ENCODE measurements around the gene C16orf74.

C16orf74 gene

GRCh38 chr16:85724936-85725335, 26.0 kb downstream of the C16orf74 start:
- no peak overlapping the region for H3K9ac ChIP-seq (ENCODE audit: low read length)
- no peak overlapping the region for H3K4me3 ChIP-seq (ENCODE audit: low read length)
- H3K36me3 ChIP-seq (ENCODE audit: control insufficient read depth, insufficient read depth, low read length, severe bottlenecking): no peaks in the 10 kb centered on the region
- H3K9me3 ChIP-seq (ENCODE audit: control insufficient read depth, low read length): peaks cover 2% of the 10 kb centered on the region
- H3K27me3 ChIP-seq (replicated peaks; ENCODE audit: control insufficient read depth, insufficient read depth, low read length): no peaks in the 10 kb centered on the region
- no peak for DNase-seq (ENCODE audit: low read depth)
- no peaks in the 10 kb centered on the region for H3K4me1 ChIP-seq (ENCODE audit: control insufficient read depth, insufficient read depth, low read length)

DNA sequence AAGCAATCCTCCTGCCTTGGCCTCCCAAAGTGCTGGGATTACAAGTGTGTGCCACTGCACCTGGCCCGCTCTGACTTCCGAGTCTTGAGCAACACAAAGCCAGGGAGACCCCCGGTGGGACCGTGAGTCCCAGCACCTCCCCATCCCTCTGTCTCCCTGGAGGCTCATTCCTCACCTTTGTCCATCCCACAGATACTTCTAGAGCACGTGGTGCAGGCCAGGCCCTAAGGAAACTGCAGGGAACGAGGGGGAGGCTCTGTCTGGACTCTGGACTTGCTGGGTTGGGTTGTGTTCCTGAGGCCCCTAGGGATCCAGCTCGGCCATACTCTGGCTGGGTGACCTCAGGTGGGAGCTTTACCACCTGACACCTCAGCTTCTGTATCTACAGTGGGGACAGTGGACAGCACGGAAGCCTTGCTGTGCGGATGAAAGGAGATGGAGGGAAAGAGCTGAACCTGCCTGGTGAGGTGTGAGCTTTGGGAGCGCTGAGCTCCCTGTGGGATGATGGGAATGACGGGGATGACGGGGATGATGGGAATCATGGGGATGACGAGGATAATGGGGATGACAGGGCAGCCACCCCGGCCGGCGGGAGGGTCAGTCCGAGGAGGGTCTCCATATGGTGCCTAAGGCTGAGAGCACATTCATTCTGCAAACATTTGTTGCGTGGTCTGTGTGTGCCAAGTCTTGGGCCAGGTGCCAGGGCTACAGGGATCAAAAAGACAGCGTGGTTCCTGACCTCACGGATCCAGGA, 26.6 kb downstream of the C16orf74 start:
- no peak for DNase-seq (ENCODE audit: low read depth)
- no peaks in the 10 kb centered on the region for H3K27me3 ChIP-seq (replicated peaks; ENCODE audit: control insufficient read depth, insufficient read depth, low read length)
- H3K4me3 ChIP-seq (ENCODE audit: low read length): no peak overlapping the region
- H3K36me3 ChIP-seq (ENCODE audit: control insufficient read depth, insufficient read depth, low read length, severe bottlenecking): no peaks in the 10 kb centered on the region
- H3K4me1 ChIP-seq (ENCODE audit: control insufficient read depth, insufficient read depth, low read length): no peaks in the 10 kb centered on the region
- no peak overlapping the region for H3K9ac ChIP-seq (ENCODE audit: low read length)
- peaks cover 2% of the 10 kb centered on the region for H3K9me3 ChIP-seq (ENCODE audit: control insufficient read depth, low read length)

DNA sequence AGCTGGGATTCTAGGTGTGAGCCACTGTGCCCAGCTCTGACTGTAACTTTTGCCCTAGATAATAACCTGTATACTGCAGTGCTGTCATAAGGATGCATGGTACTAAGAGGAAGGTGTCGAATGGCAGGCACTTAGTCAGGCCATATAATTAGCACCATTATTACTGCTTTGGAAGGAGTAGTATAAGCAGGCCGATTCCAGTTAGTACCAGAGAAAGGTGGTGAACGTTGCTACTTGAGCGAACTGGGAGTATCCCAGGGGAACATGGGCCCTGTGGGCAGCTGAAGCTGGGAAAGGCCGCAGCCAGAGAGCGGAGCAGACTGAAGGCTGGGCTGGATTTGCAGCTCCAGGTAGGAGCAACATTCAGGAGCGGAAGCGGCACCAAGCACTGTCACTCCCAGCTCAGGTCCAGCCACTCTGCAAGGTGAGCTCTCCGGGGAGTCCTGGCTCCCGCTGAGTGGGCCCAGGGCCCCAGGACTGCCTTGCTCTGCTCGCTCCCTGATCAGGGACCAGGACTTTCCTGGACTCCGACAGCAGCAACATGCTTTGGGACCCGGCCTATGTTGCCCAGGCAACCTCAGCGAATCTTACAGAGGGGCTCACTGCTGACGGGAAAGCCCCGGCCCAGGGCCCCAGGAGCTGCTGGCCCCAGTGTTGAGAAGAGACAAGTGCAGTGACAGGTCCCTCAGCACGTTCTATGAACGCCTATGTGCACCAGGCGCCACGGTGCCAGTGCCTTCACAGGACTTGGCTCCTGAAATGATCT, 28.6 kb downstream of the C16orf74 start:
- Histone ChIP-seq H3K4me1 (ENCODE audit: control insufficient read depth, insufficient read depth, low read length) (no peaks in the 10 kb centered on the region), H3K27me3 (replicated peaks; ENCODE audit: control insufficient read depth, insufficient read depth, low read length) (no peaks in the 10 kb centered on the region), H3K9ac (ENCODE audit: low read length) (no peak overlapping the region), H3K36me3 (ENCODE audit: control insufficient read depth, insufficient read depth, low read length, severe bottlenecking) (no peaks in the 10 kb centered on the region), H3K4me3 (ENCODE audit: low read length) (no peak overlapping the region), H3K9me3 (ENCODE audit: control insufficient read depth, low read length) (peaks cover 2% of the 10 kb centered on the region)
- no peak for DNase-seq (ENCODE audit: low read depth)

GRCh38 chr16:85720302-85720637, 30.6 kb downstream of the C16orf74 start:
- Histone ChIP-seq H3K4me1 (ENCODE audit: control insufficient read depth, insufficient read depth, low read length) (peaks cover 2% of the 10 kb centered on the region), H3K36me3 (ENCODE audit: control insufficient read depth, insufficient read depth, low read length, severe bottlenecking) (no peaks in the 10 kb centered on the region), H3K27me3 (replicated peaks; ENCODE audit: control insufficient read depth, insufficient read depth, low read length) (peaks cover 9% of the 10 kb centered on the region), H3K4me3 (ENCODE audit: low read length) (no peak overlapping the region), H3K9me3 (ENCODE audit: control insufficient read depth, low read length) (no peaks in the 10 kb centered on the region), H3K9ac (ENCODE audit: low read length) (no peak overlapping the region)
- DNase-seq (ENCODE audit: low read depth): no peak

GRCh38 chr16:85719605-85720301, 31.1 kb downstream of the C16orf74 start:
- DNase-seq (ENCODE audit: low read depth): no peak
- no peaks in the 10 kb centered on the region for H3K9me3 ChIP-seq (ENCODE audit: control insufficient read depth, low read length)
- no peak overlapping the region for H3K4me3 ChIP-seq (ENCODE audit: low read length)
- peaks cover 9% of the 10 kb centered on the region for H3K27me3 ChIP-seq (replicated peaks; ENCODE audit: control insufficient read depth, insufficient read depth, low read length)
- no peaks in the 10 kb centered on the region for H3K36me3 ChIP-seq (ENCODE audit: control insufficient read depth, insufficient read depth, low read length, severe bottlenecking)
- no peak overlapping the region for H3K9ac ChIP-seq (ENCODE audit: low read length)
- peaks cover 5% of the 10 kb centered on the region for H3K4me1 ChIP-seq (ENCODE audit: control insufficient read depth, insufficient read depth, low read length)

DNA sequence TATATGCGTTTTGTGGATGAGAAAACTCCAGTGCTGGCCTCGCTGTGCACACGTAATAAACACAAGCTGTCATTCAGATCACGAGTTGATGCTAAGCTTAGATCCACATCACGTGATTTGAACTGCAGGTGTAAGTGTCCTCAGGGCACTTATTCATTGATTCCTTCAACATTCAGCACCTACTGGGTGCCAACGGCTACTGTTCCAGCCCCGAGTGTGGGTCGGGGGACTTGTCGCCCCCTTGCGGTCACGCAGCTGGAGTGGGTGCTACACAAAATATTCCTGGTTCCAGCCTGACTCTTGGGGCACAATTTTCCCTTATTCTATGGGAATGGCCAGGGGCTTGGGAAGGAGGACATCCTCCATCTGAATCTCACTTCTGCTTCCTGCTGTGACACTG, 32.2 kb downstream of the C16orf74 start:
- H3K27me3 ChIP-seq (replicated peaks; ENCODE audit: control insufficient read depth, insufficient read depth, low read length): peaks cover 11% of the 10 kb centered on the region
- no peak overlapping the region for H3K4me3 ChIP-seq (ENCODE audit: low read length)
- no peak overlapping the region for H3K9ac ChIP-seq (ENCODE audit: low read length)
- H3K9me3 ChIP-seq (ENCODE audit: control insufficient read depth, low read length): no peaks in the 10 kb centered on the region
- H3K36me3 ChIP-seq (ENCODE audit: control insufficient read depth, insufficient read depth, low read length, severe bottlenecking): no peaks in the 10 kb centered on the region
- peak; percentile 44 for DNase-seq (ENCODE audit: low read depth)
- peaks cover 5% of the 10 kb centered on the region for H3K4me1 ChIP-seq (ENCODE audit: control insufficient read depth, insufficient read depth, low read length)

DNA sequence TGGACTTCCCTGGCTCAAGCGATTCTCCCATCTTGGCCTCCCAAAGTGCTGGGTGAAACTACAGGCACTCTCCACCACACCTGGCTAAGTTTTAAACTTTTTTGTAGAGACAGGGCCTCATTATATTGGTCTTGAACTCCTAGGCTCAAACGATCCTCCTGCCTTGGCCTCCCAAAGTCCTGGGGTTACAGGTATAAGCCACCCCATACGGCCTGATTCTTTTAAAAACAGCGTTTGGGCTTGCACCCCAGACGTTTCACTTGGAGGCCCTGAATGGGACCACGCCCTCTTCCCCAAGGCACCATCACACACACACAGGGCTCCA, 32.8 kb downstream of the C16orf74 start:
- DNase-seq (ENCODE audit: low read depth): no peak
- peaks cover 14% of the 10 kb centered on the region for H3K27me3 ChIP-seq (replicated peaks; ENCODE audit: control insufficient read depth, insufficient read depth, low read length)
- H3K36me3 ChIP-seq (ENCODE audit: control insufficient read depth, insufficient read depth, low read length, severe bottlenecking): no peaks in the 10 kb centered on the region
- peaks cover 5% of the 10 kb centered on the region for H3K4me1 ChIP-seq (ENCODE audit: control insufficient read depth, insufficient read depth, low read length)
- no peak overlapping the region for H3K9ac ChIP-seq (ENCODE audit: low read length)
- H3K4me3 ChIP-seq (ENCODE audit: low read length): no peak overlapping the region
- H3K9me3 ChIP-seq (ENCODE audit: control insufficient read depth, low read length): no peaks in the 10 kb centered on the region

- Histone ChIP-seq H3K9ac (ENCODE audit: low read length) (no peak overlapping the region), H3K36me3 (ENCODE audit: control insufficient read depth, insufficient read depth, low read length, severe bottlenecking) (no peaks in the 10 kb centered on the region), H3K4me3 (ENCODE audit: low read length) (no peak overlapping the region), H3K9me3 (ENCODE audit: control insufficient read depth, low read length) (no peaks in the 10 kb centered on the region), H3K4me1 (ENCODE audit: control insufficient read depth, insufficient read depth, low read length) (peaks cover 5% of the 10 kb centered on the region), H3K27me3 (replicated peaks; ENCODE audit: control insufficient read depth, insufficient read depth, low read length) (peaks cover 14% of the 10 kb centered on the region)
- peak; percentile 84 for DNase-seq (ENCODE audit: low read depth)
These were observed 33.3 kb downstream of the C16orf74 start for GRCh38 chr16:85717393-85718152.

- no peak for DNase-seq (ENCODE audit: low read depth)
- Histone ChIP-seq H3K4me1 (ENCODE audit: control insufficient read depth, insufficient read depth, low read length) (peaks cover 5% of the 10 kb centered on the region), H3K36me3 (ENCODE audit: control insufficient read depth, insufficient read depth, low read length, severe bottlenecking) (no peaks in the 10 kb centered on the region), H3K4me3 (ENCODE audit: low read length) (no peak overlapping the region), H3K27me3 (replicated peaks; ENCODE audit: control insufficient read depth, insufficient read depth, low read length) (peaks cover 14% of the 10 kb centered on the region), H3K9me3 (ENCODE audit: control insufficient read depth, low read length) (peaks cover 7% of the 10 kb centered on the region), H3K9ac (ENCODE audit: low read length) (no peak overlapping the region)
These were observed 34.2 kb downstream of the C16orf74 start for GRCh38 chr16:85716680-85717038.

- H3K9ac ChIP-seq (ENCODE audit: low read length): no peak overlapping the region
- H3K9me3 ChIP-seq (ENCODE audit: control insufficient read depth, low read length): peaks cover 9% of the 10 kb centered on the region
- H3K4me1 ChIP-seq (ENCODE audit: control insufficient read depth, insufficient read depth, low read length): peaks cover 5% of the 10 kb centered on the region
- H3K27me3 ChIP-seq (replicated peaks; ENCODE audit: control insufficient read depth, insufficient read depth, low read length): peaks cover 14% of the 10 kb centered on the region
- H3K4me3 ChIP-seq (ENCODE audit: low read length): no peak overlapping the region
- no peaks in the 10 kb centered on the region for H3K36me3 ChIP-seq (ENCODE audit: control insufficient read depth, insufficient read depth, low read length, severe bottlenecking)
- no peak for DNase-seq (ENCODE audit: low read depth)
These were observed 34.7 kb downstream of the C16orf74 start for GRCh38 chr16:85716022-85716679.

All from adipocyte (in vitro differentiated cells).